DND-41 (cell line): ENCODE results near the gene LDLRAP1.

Experiments
- EZH2 ChIP-seq: IDR thresholded peaks from 3 replicates; pipeline ENCODE4 v1.6.1; 2012; ENCODE audit warnings: borderline replicate concordance, low read depth, mild to moderate bottlenecking, moderate library complexity, low read length, inconsistent platforms; ENCODE audit not compliant: severe bottlenecking
- TF ChIP-seq, protein P1 (sequence below): IDR thresholded peaks from 2 replicates; pipeline ENCODE4 v1.5.1; 2012; ENCODE audit warnings: borderline replicate concordance, low read length, moderate library complexity, mild to moderate bottlenecking; ENCODE audit not compliant: poor library complexity, severe bottlenecking; ENCODE audit errors: extremely low read depth

DNA sequence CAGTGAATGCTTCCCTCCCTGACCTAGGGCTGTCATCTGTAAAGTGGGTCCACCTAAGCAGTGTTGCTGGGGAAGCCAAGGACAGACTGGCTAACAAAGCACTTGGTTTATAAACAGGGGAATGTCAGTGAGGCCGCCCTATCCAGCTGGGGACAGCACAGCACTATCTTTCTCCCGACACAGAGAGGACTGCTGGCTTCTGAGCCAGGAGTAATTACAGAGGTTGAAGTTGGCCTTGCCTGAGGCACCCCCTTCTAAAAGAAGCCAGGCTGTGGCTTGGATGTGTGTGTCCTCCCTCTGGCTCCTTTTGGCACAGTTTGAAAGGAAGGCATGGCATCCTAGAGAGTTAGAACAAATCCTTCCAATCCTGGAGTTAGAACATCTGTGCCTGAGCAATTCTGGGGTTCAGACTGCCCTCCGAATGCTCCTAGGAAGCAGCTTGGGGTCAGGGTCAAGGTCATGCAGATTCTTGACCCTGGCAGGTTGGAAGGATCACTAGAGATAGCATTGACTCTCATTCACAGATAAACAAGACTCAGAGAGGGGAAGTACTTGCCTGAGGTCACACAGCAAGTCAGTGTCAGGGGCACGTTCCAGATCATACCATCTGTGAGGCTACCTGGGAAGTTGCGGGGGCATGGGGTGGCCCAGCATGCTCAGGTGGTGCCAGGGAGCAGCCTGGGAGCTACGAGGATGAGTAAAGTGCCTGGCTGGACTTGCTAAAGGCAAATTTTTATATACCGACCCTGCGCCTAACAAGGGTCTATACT is 1.3 kb upstream of the LDLRAP1 start:
- TF ChIP-seq, protein P1, sequence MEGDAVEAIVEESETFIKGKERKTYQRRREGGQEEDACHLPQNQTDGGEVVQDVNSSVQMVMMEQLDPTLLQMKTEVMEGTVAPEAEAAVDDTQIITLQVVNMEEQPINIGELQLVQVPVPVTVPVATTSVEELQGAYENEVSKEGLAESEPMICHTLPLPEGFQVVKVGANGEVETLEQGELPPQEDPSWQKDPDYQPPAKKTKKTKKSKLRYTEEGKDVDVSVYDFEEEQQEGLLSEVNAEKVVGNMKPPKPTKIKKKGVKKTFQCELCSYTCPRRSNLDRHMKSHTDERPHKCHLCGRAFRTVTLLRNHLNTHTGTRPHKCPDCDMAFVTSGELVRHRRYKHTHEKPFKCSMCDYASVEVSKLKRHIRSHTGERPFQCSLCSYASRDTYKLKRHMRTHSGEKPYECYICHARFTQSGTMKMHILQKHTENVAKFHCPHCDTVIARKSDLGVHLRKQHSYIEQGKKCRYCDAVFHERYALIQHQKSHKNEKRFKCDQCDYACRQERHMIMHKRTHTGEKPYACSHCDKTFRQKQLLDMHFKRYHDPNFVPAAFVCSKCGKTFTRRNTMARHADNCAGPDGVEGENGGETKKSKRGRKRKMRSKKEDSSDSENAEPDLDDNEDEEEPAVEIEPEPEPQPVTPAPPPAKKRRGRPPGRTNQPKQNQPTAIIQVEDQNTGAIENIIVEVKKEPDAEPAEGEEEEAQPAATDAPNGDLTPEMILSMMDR, result no peak
- TF ChIP-seq EZH2, result no peak
